Measurements from ENCODE around the gene CD163L1.

Gene CD163L1

DNA sequence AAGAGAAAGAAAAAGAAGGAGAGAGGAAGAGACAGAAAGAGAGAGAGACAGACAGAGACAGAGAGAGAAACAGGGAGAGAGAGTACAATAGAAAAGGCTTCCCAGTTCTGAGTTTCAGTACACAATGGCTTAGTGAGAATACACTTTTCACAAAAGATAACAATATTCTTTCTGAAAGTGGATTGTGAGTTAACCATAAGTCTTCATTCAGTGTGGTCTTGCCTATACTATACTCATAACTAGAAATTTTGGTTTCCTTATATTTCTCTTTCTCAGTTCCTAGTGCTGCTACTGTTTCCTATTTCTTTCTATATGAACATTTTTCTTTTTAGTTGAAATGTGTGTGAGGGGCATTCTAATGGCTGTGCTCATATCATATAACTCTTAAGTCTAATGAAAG is 9.3 kb downstream of the CD163L1 start:
- H3K4me3 ChIP-seq (replicated peaks; ENCODE audit: low read depth, low read length) = no peak overlapping the region
- TF ChIP-seq, protein P1, sequence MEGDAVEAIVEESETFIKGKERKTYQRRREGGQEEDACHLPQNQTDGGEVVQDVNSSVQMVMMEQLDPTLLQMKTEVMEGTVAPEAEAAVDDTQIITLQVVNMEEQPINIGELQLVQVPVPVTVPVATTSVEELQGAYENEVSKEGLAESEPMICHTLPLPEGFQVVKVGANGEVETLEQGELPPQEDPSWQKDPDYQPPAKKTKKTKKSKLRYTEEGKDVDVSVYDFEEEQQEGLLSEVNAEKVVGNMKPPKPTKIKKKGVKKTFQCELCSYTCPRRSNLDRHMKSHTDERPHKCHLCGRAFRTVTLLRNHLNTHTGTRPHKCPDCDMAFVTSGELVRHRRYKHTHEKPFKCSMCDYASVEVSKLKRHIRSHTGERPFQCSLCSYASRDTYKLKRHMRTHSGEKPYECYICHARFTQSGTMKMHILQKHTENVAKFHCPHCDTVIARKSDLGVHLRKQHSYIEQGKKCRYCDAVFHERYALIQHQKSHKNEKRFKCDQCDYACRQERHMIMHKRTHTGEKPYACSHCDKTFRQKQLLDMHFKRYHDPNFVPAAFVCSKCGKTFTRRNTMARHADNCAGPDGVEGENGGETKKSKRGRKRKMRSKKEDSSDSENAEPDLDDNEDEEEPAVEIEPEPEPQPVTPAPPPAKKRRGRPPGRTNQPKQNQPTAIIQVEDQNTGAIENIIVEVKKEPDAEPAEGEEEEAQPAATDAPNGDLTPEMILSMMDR (IDR thresholded peaks at IDR 0.05; ENCODE audit: insufficient read depth, low read length, poor library complexity, severe bottlenecking) = no peak
- no peaks in the 10 kb centered on the region for H3K36me3 ChIP-seq (ENCODE audit: control insufficient read depth, insufficient read depth, low read length)
- no peak for DNase-seq (ENCODE audit: extremely low read depth, insufficient read length)
- H3K27me3 ChIP-seq (replicated peaks; ENCODE audit: control insufficient read depth, insufficient read depth, low read length) = no peaks in the 10 kb centered on the region

DNA sequence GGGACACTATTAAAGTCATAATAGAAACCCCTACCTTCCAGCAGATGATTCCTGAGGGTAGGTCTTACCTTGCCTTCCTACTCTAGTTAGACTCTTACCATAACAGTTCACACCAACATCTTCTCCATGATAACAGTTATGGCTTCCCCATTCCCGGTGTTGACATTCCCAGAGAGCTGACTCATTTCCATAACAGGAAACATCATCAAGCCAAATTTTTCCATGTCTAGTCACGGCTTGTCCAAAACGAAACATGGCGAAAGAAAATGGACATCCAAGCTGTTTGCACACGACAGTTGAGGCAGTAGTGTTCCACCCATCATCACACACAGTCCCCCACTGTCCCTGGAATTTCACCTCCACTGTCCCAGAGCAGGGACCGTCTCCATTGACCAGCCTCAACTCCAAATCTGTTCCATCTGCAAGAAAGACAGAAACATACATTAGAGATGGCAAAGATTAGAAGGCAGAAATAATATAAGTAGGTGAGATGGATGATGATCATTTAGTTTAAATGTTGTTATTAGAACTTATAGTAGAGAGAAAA is 10.6 kb downstream of the CD163L1 start:
- TF ChIP-seq, protein P1 (IDR thresholded peaks at IDR 0.05; ENCODE audit: insufficient read depth, low read length, poor library complexity, severe bottlenecking) = no peak

DNA sequence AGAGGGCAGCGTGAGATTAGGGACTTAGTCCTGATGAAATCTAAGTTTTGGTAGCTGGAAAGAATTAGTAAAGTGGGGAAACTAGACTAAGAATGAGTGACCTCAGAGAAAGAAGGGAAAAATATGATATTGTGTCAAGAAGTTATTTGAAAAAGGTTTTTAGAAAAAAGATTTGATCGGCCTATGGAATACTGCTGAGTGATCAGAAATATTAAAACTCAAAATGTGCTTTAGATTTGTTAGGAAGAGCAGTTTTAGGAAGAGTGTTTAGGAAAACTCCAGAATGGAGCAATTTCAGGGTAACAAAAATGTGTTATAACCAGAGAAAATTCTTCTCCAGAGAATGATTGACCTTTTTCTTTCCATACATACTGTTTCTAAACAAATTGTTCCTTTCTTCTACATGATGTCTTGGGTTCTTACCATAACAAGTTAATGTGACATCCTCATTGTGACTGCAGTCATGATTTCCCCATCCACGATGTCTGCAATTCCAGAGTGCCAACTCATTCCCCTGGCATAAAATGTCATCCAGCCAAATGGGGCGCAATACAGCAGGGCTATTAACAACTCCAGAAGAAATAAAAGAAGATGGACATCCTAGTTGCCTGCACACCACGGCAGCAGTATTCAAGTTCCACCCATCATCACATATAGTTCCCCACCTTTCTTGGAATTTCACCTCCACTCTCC is 11.8 kb downstream of the CD163L1 start:
- Histone ChIP-seq H3K27me3 (replicated peaks; ENCODE audit: control insufficient read depth, insufficient read depth, low read length) (no peaks in the 10 kb centered on the region), H3K4me3 (replicated peaks; ENCODE audit: low read depth, low read length) (no peak overlapping the region), H3K36me3 (ENCODE audit: control insufficient read depth, insufficient read depth, low read length) (no peaks in the 10 kb centered on the region)
- no peak for DNase-seq (ENCODE audit: extremely low read depth, insufficient read length)
- TF ChIP-seq, protein P1 (IDR thresholded peaks at IDR 0.05; ENCODE audit: insufficient read depth, low read length, poor library complexity, severe bottlenecking) = no peak

More for the DNA sequence above, 10.6 kb downstream of the CD163L1 start:
- Histone ChIP-seq H3K4me3 (replicated peaks; ENCODE audit: low read depth, low read length) (no peak overlapping the region), H3K27me3 (replicated peaks; ENCODE audit: control insufficient read depth, insufficient read depth, low read length) (no peaks in the 10 kb centered on the region), H3K36me3 (ENCODE audit: control insufficient read depth, insufficient read depth, low read length) (no peaks in the 10 kb centered on the region)
- DNase-seq (ENCODE audit: extremely low read depth, insufficient read length) = no peak

DNA sequence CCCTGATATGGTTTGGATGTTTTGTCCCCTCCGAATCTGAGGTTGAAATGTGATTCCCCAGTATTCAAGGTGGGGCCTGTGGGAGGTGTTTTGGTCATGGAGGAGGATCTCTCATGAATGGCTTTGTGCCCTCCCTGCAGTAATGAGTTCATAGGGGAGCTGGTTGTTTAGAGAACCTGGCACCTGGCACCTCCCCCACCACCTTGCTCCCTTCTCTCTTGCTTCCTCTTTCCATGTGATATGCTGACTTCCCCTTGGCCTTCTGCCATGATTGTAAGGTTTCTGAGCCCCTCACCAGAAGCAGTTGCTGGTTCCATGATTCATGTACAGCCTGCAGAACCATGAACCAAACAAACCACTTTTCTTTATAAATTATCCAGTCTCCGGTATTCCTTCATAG is 32.6 kb downstream of the CD163L1 start:
- TF ChIP-seq, protein P1 (IDR thresholded peaks at IDR 0.05; ENCODE audit: insufficient read depth, low read length, poor library complexity, severe bottlenecking) = no peak
- no peak for DNase-seq (ENCODE audit: extremely low read depth, insufficient read length)
- no peaks in the 10 kb centered on the region; the same call in 1 of the 2 replicates for H3K27me3 ChIP-seq (replicated peaks; ENCODE audit: control insufficient read depth, insufficient read depth, low read length)
- no peak overlapping the region for H3K4me3 ChIP-seq (replicated peaks; ENCODE audit: low read depth, low read length)
- H3K36me3 ChIP-seq (ENCODE audit: control insufficient read depth, insufficient read depth, low read length) = no peaks in the 10 kb centered on the region

DNA sequence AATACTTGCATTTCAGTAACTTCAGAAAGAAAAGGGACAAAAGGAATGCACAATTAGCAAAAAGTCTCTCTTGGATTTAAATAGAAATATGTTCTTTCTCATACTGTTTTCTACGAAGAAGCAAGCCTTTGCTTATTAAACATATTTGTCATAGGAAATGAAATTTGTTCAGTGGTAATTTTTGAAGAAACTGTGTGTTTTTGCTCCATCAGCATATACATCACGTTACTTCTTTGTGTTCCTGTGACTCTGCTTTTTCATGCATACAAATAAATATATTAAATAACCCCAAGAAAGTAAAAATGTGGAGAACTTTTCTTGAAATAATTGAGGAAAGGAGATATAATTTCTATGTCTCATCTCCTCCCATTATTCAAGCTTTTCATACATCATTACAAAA is 39.7 kb downstream of the CD163L1 start:
- H3K4me3 ChIP-seq (replicated peaks; ENCODE audit: low read depth, low read length) = no peak overlapping the region
- TF ChIP-seq, protein P1 (IDR thresholded peaks at IDR 0.05; ENCODE audit: insufficient read depth, low read length, poor library complexity, severe bottlenecking) = no peak
- no peaks in the 10 kb centered on the region for H3K36me3 ChIP-seq (ENCODE audit: control insufficient read depth, insufficient read depth, low read length)
- no peak for DNase-seq (ENCODE audit: extremely low read depth, insufficient read length)
- no peaks in the 10 kb centered on the region; the same call in 1 of the 2 replicates for H3K27me3 ChIP-seq (replicated peaks; ENCODE audit: control insufficient read depth, insufficient read depth, low read length)

All from GM06990 (cell line).